SJCRH30 (cell line): ENCODE measurements around the gene FKBP9. TPM values are rescaled to one million over a fixed set of nuclear protein-coding genes. Genes with fewer than 3 reads are reported as not detected.
A peak's percentile ranks its signal among the peaks of the same experiment; 100 is the strongest.
"Not testable (repeated sequence)": the region's sequence is repeated elsewhere in the genome, so short reads cannot be mapped to it uniquely, and the experiment has no call there.

Source experiments
- DNase-seq, 2 experiments: peaks; one replicate each; pipeline ENCODE4 v3.0.0-alpha.2; 2015 to 2020
- H3K27ac ChIP-seq: fragments of 250-450 bp; sonication (Bioruptor Pico); 2 replicates; pipeline ENCODE4 v1.5.1; 2020; ENCODE audit warnings: mild to moderate bottlenecking, moderate library complexity
- H3K27me3 ChIP-seq: fragments of 250-450 bp; sonication (Bioruptor Pico); 2 replicates; pipeline ENCODE4 v1.5.1; 2020; ENCODE audit warnings: mild to moderate bottlenecking, moderate library complexity
- H3K36me3 ChIP-seq: fragments of 250-450 bp; sonication (Bioruptor Pico); 2 replicates; pipeline ENCODE4 v1.5.1; 2020; ENCODE audit warnings: mild to moderate bottlenecking, moderate library complexity
- H3K4me1 ChIP-seq: fragments of 250-450 bp; sonication (Bioruptor Pico); 2 replicates; pipeline ENCODE4 v1.5.1; 2020; ENCODE audit warnings: mild to moderate bottlenecking, moderate library complexity
- H3K4me3 ChIP-seq: fragments of 250-450 bp; sonication (Bioruptor Pico); 2 replicates; pipeline ENCODE4 v1.5.1; 2020; ENCODE audit warnings: mild to moderate bottlenecking, moderate library complexity
- H3K9me3 ChIP-seq: fragments of 250-450 bp; sonication (Bioruptor Pico); replicated peaks from 2 replicates; pipeline ENCODE4 v1.5.1; 2020; ENCODE audit warnings: mild to moderate bottlenecking, moderate library complexity
- total RNA-seq: library from RNA; depleted of rRNA; stranded (reverse); fragments of >200 nt; shearing (Covaris generic); gene quantifications from 2 replicates; pipeline ENCODE4 v1.2.3, GENCODE V29; 2014

Gene FKBP9
- total RNA-seq, 1 experiment from 2014 or later, result 73.5 TPM

DNA sequence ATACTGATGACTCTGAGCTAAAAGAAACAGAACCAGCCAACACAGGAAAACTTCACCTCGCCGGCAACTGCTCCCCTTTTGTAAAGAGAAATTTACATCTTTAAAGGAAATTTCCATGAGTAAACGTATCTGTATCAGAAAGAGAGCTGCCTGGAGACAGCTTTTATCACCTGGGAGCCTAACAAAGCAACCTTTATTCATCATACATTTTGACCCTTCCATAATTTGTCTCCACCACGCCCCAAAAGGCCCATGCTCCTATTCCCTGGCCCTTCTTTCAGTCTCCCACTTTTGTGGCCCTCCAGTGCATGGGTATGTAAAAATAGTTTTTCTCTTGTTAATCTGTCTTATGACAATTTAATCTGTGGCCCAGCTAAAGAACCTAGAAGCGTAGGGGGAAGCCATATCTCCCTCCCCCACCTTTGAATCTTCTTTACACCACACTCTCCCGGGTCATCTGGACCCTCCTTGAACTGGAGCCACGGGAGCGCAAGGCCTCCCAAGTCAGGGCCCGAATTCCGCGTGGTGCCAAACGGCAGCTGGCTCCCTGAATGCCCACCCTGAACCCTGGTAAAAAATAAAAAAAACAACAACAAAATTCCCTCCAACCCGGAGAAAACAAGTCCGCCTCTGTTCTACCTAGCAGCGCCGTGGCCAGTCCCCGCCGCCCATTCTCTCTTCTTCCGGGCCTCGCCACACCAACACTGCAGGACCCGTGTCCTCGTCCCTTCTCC lies 15.4 kb upstream of the FKBP9 start:
- Histone ChIP-seq H3K36me3 (no peaks in the 10 kb centered on the region; the same call in 1 of the 2 replicates), H3K9me3 (peaks cover 6% of the 10 kb centered on the region), H3K4me1 (peaks cover 4% of the 10 kb centered on the region; the same call in 1 of the 2 replicates), H3K27ac (peak overlapping the region; percentile 69), H3K4me3 (peak overlapping the region; percentile 72), H3K27me3 (no peaks in the 10 kb centered on the region)
- DNase-seq, result no peak

- H3K4me3 ChIP-seq, result peak overlapping the region; percentile 72
- H3K4me1 ChIP-seq, result peaks cover 2% of the 10 kb centered on the region; the same call in 1 of the 2 replicates
- H3K27ac ChIP-seq, result peak overlapping the region; percentile 69
- H3K9me3 ChIP-seq, result peaks cover 9% of the 10 kb centered on the region
- peak; percentile 83 to 89 for DNase-seq
- H3K27me3 ChIP-seq, result no peaks in the 10 kb centered on the region
- no peaks in the 10 kb centered on the region; the same call in 1 of the 2 replicates for H3K36me3 ChIP-seq
These were observed 14.6 kb upstream of the FKBP9 start for GRCh38 chr7:32942415-32943251.

- Histone ChIP-seq H3K27me3 (no peaks in the 10 kb centered on the region), H3K4me3 (peak overlapping the region; percentile 72), H3K9me3 (peaks cover 15% of the 10 kb centered on the region), H3K4me1 (no peaks in the 10 kb centered on the region; the same call in 1 of the 2 replicates), H3K27ac (no peak overlapping the region), H3K36me3 (no peaks in the 10 kb centered on the region)
- no peak for DNase-seq
These were observed 13.8 kb upstream of the FKBP9 start for GRCh38 chr7:32943252-32944030.

DNA sequence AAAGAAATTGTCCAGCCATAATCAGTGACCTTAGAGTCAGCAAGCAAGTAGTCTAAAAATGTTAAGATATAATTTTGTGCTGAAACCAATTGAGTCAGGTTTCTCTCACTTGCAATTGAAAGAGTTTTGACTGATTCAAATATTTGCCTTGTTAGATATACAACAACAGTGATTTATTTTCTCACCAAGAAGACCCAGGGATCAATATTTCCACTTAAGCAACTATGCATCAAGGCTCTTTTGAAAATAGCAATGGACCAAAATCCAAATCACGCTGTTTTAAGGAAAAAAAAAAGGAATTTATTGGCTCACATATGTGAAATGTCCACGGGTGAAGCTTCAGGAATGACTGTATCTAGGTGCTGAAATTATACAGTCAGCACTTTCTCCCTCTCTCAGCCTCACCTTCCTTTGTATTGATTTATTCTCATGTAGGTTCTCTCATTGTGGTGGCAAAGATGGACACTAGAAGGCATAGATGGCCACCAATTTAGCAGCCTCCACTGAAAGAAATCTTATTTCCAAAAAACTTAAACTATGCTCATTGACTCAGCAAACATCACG lies 9.7 kb upstream of the FKBP9 start:
- H3K36me3 ChIP-seq, result no peaks in the 10 kb centered on the region
- H3K4me1 ChIP-seq, result peaks cover 2% of the 10 kb centered on the region; the same call in 1 of the 2 replicates
- no peak overlapping the region for H3K27ac ChIP-seq
- no peak for DNase-seq
- H3K4me3 ChIP-seq, result no peak overlapping the region
- H3K27me3 ChIP-seq, result no peaks in the 10 kb centered on the region
- H3K9me3 ChIP-seq, result peaks cover 20% of the 10 kb centered on the region

- Histone ChIP-seq H3K4me1 (peaks cover 9% of the 10 kb centered on the region), H3K4me3 (no peak overlapping the region), H3K27ac (no peak overlapping the region), H3K36me3 (no peaks in the 10 kb centered on the region), H3K27me3 (no peaks in the 10 kb centered on the region), H3K9me3 (peaks cover 20% of the 10 kb centered on the region)
- no peak for DNase-seq
These were observed 9.0 kb upstream of the FKBP9 start for GRCh38 chr7:32948202-32948601.

GRCh38 chr7:32952876-32953275 lies 4.4 kb upstream of the FKBP9 start:
- H3K27ac ChIP-seq, result no peak overlapping the region
- H3K36me3 ChIP-seq, result no peaks in the 10 kb centered on the region
- H3K27me3 ChIP-seq, result no peaks in the 10 kb centered on the region
- H3K4me1 ChIP-seq, result peaks cover 10% of the 10 kb centered on the region
- H3K4me3 ChIP-seq, result no peak overlapping the region
- H3K9me3 ChIP-seq, result peaks cover 10% of the 10 kb centered on the region
- DNase-seq, result peak; percentile 62 to 77

GRCh38 chr7:32958046-32959025 lies 1.1 kb downstream of the FKBP9 start:
- Histone ChIP-seq H3K4me3 (peak overlapping the region; percentile 76), H3K9me3 (0 out of 2 replicates have a peak, but pooled peaks cover 2% of the 10 kb centered on the region), H3K27ac (peak overlapping the region; percentile 53), H3K4me1 (no peaks in the 10 kb centered on the region; the same call in 1 of the 2 replicates), H3K36me3 (no peaks in the 10 kb centered on the region), H3K27me3 (no peaks in the 10 kb centered on the region)
- DNase-seq, result peak; percentile 34 to 68

DNA sequence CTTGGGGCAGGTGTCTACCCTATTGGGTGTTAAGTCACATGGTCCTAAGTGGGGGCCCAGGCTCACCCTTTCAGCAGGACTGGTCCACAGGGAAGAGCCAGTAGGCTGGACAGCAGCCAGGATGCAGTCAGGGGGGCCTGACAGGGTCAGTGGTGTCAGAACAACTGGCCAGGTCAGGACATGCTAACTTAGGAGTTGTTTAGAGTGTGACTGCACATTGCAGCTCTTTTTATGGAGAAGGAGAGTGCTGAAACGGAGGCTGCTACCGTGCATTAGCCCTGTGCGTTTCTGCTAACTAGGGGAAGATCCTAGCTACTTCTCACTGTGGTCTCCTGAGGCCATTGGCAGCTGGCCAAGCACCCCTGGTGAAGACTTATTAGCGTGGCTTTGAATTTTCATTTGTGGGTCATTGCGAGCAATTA lies 6.7 kb downstream of the FKBP9 start:
- H3K36me3 ChIP-seq, H3K27me3 ChIP-seq: not testable (repeated sequence)

DNA sequence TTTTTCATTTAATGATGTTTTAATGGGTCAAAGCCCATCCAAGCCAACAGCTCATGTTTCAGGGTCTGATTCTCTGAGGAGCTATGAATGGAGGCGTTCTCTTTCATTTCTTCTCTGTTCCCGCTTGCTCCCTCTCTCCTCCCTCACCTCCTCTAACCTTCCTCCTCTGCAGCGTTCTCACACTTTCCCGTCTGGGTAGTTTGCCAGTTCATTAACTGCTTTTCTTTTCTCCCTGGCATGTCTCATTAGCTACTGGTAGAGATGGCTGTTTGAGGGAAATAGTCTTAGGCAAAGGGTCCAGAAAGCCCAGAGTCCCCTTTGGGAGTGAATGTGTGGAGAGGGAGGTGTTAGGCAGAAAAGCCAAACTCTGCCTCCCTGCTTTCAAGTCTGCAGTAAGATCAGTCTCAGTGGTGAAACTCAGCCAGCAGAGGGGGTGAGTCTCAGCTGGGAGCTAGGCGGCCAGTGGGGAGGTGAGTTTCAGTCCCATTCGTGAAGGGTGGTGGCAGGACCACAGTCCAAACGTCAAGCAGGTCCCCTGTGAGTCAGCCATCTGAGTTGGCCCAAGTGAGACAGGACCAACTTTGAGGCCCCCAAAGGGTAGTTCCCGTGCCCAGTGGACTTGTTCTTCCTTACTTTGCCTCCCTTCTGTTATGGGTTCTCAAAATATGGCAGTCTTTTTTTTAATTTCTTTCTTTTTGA lies 7.4 kb downstream of the FKBP9 start:
- H3K4me1 ChIP-seq, H3K27me3 ChIP-seq, H3K36me3 ChIP-seq, H3K27ac ChIP-seq, H3K9me3 ChIP-seq, H3K4me3 ChIP-seq: not testable (repeated sequence)
- DNase-seq, result peak in 1 of 2 experiments; percentile 11

More for the DNA sequence above, 6.7 kb downstream of the FKBP9 start:
- not testable (repeated sequence) for H3K4me1 ChIP-seq, H3K27ac ChIP-seq, H3K4me3 ChIP-seq, H3K9me3 ChIP-seq
- DNase-seq, result peak; percentile 41 to 60

DNA sequence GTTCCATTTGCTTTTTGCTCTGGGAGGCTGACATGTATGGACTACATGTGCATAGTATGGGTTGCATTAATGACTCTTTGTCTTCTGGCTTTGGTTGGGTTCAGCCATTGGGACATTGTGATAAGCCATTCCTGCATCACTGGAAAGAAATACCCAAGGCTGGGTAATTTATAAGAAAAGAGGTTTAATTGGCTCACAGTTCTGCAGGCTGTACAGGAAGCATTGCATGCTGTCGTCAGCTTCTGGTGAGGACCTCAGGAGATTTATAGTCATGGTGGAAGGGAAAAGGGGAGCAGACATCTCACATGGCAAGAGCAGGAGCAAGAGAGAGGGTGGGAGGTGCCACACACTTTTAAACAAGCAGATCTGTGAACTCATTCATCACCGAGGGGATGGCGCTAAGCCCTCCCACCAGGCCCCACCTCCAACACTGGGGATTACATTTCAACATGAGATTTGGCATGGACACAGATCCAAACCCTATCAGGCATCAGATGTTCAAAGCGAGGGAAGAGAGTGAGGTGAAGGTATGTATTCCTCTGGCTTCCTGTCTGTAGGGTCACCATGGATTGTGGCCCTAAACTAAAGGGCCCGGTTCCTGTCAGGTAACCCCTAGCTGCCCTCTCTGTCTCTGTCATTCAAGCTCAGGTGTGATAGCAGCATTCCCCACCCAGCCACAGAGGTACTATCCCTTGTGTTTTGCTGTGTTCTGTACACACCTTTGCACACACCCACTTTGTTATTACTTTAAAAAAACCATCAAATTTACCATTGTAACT lies 9.4 kb downstream of the FKBP9 start:
- H3K4me3 ChIP-seq, H3K27ac ChIP-seq, H3K4me1 ChIP-seq, H3K36me3 ChIP-seq, DNase-seq, H3K27me3 ChIP-seq, H3K9me3 ChIP-seq: not testable (repeated sequence)

DNA sequence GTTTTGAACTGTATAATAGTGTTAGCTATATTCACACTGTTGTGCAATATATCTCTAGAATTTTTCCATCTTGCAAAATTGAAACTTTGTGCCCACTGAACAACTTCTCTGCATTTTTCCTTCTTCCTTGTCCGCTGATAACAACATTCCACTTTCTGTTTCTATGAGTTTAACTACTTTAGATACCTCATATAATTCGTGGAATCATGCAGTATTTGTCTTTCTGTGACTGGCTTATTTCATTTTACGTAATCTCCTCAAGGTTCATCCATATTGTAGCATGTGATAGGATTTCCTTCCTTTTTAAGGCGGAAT lies 10.0 kb downstream of the FKBP9 start:
- not testable (repeated sequence) for H3K36me3 ChIP-seq, H3K27ac ChIP-seq, DNase-seq, H3K27me3 ChIP-seq, H3K4me1 ChIP-seq, H3K4me3 ChIP-seq, H3K9me3 ChIP-seq

DNA sequence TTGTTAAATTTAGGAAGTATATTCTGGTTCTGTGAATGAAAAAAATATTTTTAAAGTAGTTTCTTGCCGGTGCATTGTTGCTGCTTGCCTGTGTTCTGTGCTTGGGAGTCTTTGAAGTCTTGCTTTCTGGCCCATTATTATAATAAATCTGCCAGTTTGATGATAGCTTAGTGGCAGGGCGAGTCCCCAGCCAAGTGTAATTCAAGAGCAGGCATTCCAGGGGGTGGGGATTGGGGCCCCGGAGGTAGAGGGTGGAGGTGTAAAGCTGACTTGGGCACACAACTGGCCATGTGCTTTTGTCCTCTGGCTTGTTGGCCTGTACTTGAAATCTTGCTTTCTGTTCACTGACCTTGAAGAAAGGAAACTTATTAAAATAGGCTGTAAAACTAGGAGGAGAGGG lies 14.7 kb downstream of the FKBP9 start:
- not testable (repeated sequence) for H3K9me3 ChIP-seq, H3K36me3 ChIP-seq, H3K27me3 ChIP-seq, H3K27ac ChIP-seq, H3K4me3 ChIP-seq, DNase-seq, H3K4me1 ChIP-seq

DNA sequence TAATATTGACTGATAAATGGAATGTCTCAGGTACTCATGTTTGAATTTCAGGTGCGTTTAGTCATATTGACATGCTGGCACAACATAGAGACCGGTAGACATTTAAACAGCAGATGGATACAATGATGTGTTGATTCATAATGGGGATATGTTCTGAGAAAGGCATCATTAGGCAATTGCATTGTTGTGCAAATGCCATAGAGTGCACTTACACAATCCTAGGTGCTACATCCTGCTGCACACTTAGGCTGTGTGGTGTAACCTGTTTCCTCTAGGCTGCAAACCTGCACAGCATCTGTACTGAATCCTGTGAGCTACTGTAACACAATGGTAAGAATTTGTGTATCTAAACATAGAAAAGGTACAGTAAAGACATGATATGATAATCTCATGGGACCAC lies 19.9 kb downstream of the FKBP9 start:
- H3K4me3 ChIP-seq, H3K27me3 ChIP-seq, H3K27ac ChIP-seq, H3K36me3 ChIP-seq, H3K4me1 ChIP-seq, H3K9me3 ChIP-seq, DNase-seq: not testable (repeated sequence)
